Measurements from ENCODE around the gene PKN2.

PKN2 gene

GRCh38 chr1:88683541-88684481 is at the start of gene PKN2:
TSS of gene PKN2 (plus strand) at chr1:88684273. CDS start at chr1:88684581, 308 bp downstream.
- Histone ChIP-seq H3K4me1 (ENCODE audit: control insufficient read depth, insufficient read depth, low read length) (0 out of 2 replicates have a peak, but pooled peaks cover 6% of the 10 kb centered on the region), H3K9me3 (ENCODE audit: control insufficient read depth, insufficient read depth, low read depth, low read length) (no peaks in the 10 kb centered on the region), H3K9ac (ENCODE audit: low read length) (peak within 1 kb of the TSS; percentile 89), H3K4me3 (ENCODE audit: low read depth, low read length) (peak within 1 kb of the TSS; percentile 73), H3K27ac (ENCODE audit: low read depth, low read length) (peak within 1 kb of the TSS; percentile 88), H3K36me3 (ENCODE audit: control insufficient read depth, insufficient read depth, low read length) (0 out of 2 replicates have a peak, but pooled peaks cover 4% of the 10 kb centered on the region), H3K27me3 (ENCODE audit: control insufficient read depth, insufficient read depth, low read length) (no peaks in the 10 kb centered on the region)

DNA sequence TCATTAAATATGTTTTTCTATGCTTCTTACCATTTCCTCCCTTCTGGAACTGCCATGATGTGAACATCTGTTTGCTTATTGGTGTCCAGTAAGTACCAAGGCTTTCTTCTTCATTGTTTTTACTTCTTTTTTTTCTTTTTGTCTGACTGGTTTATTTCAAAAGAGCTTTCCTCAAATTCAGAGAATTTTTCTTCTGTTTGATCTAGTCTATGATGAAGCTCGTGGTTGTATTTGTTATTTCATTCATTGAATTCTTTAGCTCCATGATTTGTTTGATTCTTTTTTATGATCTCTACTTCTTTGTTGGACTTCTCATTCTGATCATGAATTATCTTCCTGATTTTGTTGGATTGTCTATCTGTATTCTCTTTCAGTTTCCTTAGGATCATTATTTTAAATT is 49.5 kb upstream of the PKN2 start:
- H3K4me3 ChIP-seq (ENCODE audit: low read depth, low read length) = no peak overlapping the region
- no peak overlapping the region for H3K9ac ChIP-seq (ENCODE audit: low read length)
- no peak overlapping the region for H3K27ac ChIP-seq (ENCODE audit: low read depth, low read length)
- H3K4me1 ChIP-seq (ENCODE audit: control insufficient read depth, insufficient read depth, low read length) = no peaks in the 10 kb centered on the region
- H3K9me3 ChIP-seq (ENCODE audit: control insufficient read depth, insufficient read depth, low read depth, low read length) = peaks cover 2% of the 10 kb centered on the region; the same call in 1 of the 2 replicates
- H3K36me3 ChIP-seq (ENCODE audit: control insufficient read depth, insufficient read depth, low read length) = no peaks in the 10 kb centered on the region
- H3K27me3 ChIP-seq (ENCODE audit: control insufficient read depth, insufficient read depth, low read length) = no peaks in the 10 kb centered on the region

DNA sequence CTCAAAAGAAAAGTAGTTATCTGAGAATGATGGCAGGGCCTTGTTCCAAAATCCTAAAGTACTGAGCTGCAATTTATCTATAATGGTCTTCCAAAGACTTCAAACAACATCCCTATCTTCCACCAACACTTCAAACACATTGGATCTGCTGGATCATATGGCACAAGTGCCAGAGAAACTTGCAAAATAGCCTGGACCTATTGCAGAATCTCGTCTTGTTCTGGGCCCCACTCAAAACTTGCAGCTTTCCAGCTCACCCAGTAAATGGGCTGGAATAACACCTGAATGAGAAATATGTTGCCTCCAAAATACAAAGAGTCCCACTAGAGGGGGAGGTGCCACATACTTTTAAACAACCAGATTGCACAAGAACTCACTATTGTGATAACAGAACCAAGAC is 44.0 kb upstream of the PKN2 start:
- H3K4me1 ChIP-seq (ENCODE audit: control insufficient read depth, insufficient read depth, low read length) = no peaks in the 10 kb centered on the region
- no peaks in the 10 kb centered on the region for H3K36me3 ChIP-seq (ENCODE audit: control insufficient read depth, insufficient read depth, low read length)
- H3K9me3 ChIP-seq (ENCODE audit: control insufficient read depth, insufficient read depth, low read depth, low read length) = peaks cover 2% of the 10 kb centered on the region; the same call in 1 of the 2 replicates

GRCh38 chr1:88645886-88646285 is 38.2 kb upstream of the PKN2 start:
- Histone ChIP-seq H3K27ac (ENCODE audit: low read depth, low read length) (no peak overlapping the region), H3K27me3 (ENCODE audit: control insufficient read depth, insufficient read depth, low read length) (no peaks in the 10 kb centered on the region), H3K9me3 (ENCODE audit: control insufficient read depth, insufficient read depth, low read depth, low read length) (no peaks in the 10 kb centered on the region), H3K4me3 (ENCODE audit: low read depth, low read length) (no peak overlapping the region), H3K4me1 (ENCODE audit: control insufficient read depth, insufficient read depth, low read length) (peaks cover 38% of the 10 kb centered on the region), H3K9ac (ENCODE audit: low read length) (no peak overlapping the region), H3K36me3 (ENCODE audit: control insufficient read depth, insufficient read depth, low read length) (no peaks in the 10 kb centered on the region)

More for the DNA sequence above, 44.0 kb upstream of the PKN2 start:
- no peaks in the 10 kb centered on the region for H3K27me3 ChIP-seq (ENCODE audit: control insufficient read depth, insufficient read depth, low read length)
- H3K27ac ChIP-seq (ENCODE audit: low read depth, low read length) = no peak overlapping the region
- H3K4me3 ChIP-seq (ENCODE audit: low read depth, low read length) = no peak overlapping the region
- H3K9ac ChIP-seq (ENCODE audit: low read length) = no peak overlapping the region

DNA sequence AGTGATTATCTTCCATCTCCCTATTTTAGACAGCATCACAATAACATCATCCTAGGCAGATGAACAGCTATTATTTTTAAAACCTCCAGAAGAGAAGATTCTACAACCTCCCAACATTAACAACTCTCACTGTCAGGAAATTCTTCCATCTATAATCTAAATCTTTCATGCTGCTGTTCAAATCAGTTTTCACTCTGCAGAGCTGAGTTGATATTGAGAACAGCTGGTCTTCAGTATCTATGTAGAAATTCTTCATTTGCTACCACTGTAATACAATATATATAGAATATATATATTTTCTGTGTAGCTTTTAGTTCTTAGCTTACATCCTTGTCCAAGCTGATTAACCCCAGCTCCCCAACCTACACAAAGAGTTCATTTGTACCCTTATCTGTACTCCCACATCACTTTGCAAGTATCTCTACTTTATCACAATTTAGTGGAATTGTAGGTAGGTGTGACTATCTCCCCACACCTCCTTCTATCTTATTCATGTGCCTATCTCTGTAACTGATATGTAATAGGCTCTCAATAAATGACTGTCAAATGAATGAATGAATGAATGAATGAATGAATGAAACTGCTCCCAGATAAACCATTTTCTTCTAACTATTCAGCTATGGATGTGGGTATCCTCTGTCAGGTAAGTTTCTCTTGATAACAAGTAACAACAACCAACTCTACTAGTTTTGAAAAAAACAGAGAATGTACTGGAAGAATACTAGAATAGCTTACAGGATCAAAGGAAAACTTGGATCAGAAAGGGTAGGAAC is 37.4 kb upstream of the PKN2 start:
- H3K4me3 ChIP-seq (ENCODE audit: low read depth, low read length) = no peak overlapping the region
- H3K4me1 ChIP-seq (ENCODE audit: control insufficient read depth, insufficient read depth, low read length) = peaks cover 39% of the 10 kb centered on the region
- no peaks in the 10 kb centered on the region for H3K9me3 ChIP-seq (ENCODE audit: control insufficient read depth, insufficient read depth, low read depth, low read length)
- H3K36me3 ChIP-seq (ENCODE audit: control insufficient read depth, insufficient read depth, low read length) = no peaks in the 10 kb centered on the region
- no peaks in the 10 kb centered on the region for H3K27me3 ChIP-seq (ENCODE audit: control insufficient read depth, insufficient read depth, low read length)
- H3K9ac ChIP-seq (ENCODE audit: low read length) = no peak overlapping the region
- H3K27ac ChIP-seq (ENCODE audit: low read depth, low read length) = no peak overlapping the region

GRCh38 chr1:88647249-88647645 is 36.8 kb upstream of the PKN2 start:
- Histone ChIP-seq H3K4me3 (ENCODE audit: low read depth, low read length) (no peak overlapping the region), H3K9me3 (ENCODE audit: control insufficient read depth, insufficient read depth, low read depth, low read length) (no peaks in the 10 kb centered on the region), H3K27ac (ENCODE audit: low read depth, low read length) (no peak overlapping the region), H3K27me3 (ENCODE audit: control insufficient read depth, insufficient read depth, low read length) (no peaks in the 10 kb centered on the region), H3K36me3 (ENCODE audit: control insufficient read depth, insufficient read depth, low read length) (no peaks in the 10 kb centered on the region), H3K4me1 (ENCODE audit: control insufficient read depth, insufficient read depth, low read length) (peaks cover 39% of the 10 kb centered on the region), H3K9ac (ENCODE audit: low read length) (no peak overlapping the region)

GRCh38 chr1:88647749-88648415 is 36.2 kb upstream of the PKN2 start:
- no peak overlapping the region for H3K27ac ChIP-seq (ENCODE audit: low read depth, low read length)

DNA sequence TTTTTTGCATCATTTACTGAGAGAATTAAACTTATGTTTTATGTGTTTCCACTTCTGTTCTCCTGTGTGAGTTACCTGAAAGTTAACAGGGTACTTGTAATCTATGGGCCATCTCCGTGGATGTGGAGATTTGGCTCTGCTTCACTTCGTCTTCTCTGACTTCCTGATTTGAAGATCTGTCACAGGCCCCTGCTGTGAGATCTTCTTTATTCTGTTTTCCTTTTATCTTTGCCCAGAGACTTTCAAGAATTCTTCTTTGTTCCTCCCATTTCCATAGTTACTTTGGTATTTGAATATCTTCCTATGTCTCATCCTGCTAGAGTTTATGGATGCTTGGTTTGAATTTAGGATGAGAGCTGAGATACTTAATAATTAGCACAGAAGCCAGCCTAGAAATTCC is 35.4 kb upstream of the PKN2 start:
- H3K9me3 ChIP-seq (ENCODE audit: control insufficient read depth, insufficient read depth, low read depth, low read length) = no peaks in the 10 kb centered on the region
- no peaks in the 10 kb centered on the region for H3K36me3 ChIP-seq (ENCODE audit: control insufficient read depth, insufficient read depth, low read length)
- H3K4me3 ChIP-seq (ENCODE audit: low read depth, low read length) = no peak overlapping the region
- H3K27me3 ChIP-seq (ENCODE audit: control insufficient read depth, insufficient read depth, low read length) = no peaks in the 10 kb centered on the region
- peaks cover 39% of the 10 kb centered on the region for H3K4me1 ChIP-seq (ENCODE audit: control insufficient read depth, insufficient read depth, low read length)
- H3K9ac ChIP-seq (ENCODE audit: low read length) = no peak overlapping the region
- H3K27ac ChIP-seq (ENCODE audit: low read depth, low read length) = no peak overlapping the region; the same call in 1 of the 2 replicates

More at GRCh38 chr1:88647749-88648415, 36.2 kb upstream of the PKN2 start:
- Histone ChIP-seq H3K4me3 (ENCODE audit: low read depth, low read length) (no peak overlapping the region), H3K27me3 (ENCODE audit: control insufficient read depth, insufficient read depth, low read length) (no peaks in the 10 kb centered on the region), H3K36me3 (ENCODE audit: control insufficient read depth, insufficient read depth, low read length) (no peaks in the 10 kb centered on the region), H3K9ac (ENCODE audit: low read length) (no peak overlapping the region), H3K9me3 (ENCODE audit: control insufficient read depth, insufficient read depth, low read depth, low read length) (no peaks in the 10 kb centered on the region), H3K4me1 (ENCODE audit: control insufficient read depth, insufficient read depth, low read length) (peaks cover 39% of the 10 kb centered on the region)

- Histone ChIP-seq H3K27me3 (ENCODE audit: control insufficient read depth, insufficient read depth, low read length) (no peaks in the 10 kb centered on the region), H3K27ac (ENCODE audit: low read depth, low read length) (no peak overlapping the region), H3K4me3 (ENCODE audit: low read depth, low read length) (no peak overlapping the region), H3K9ac (ENCODE audit: low read length) (no peak overlapping the region), H3K4me1 (ENCODE audit: control insufficient read depth, insufficient read depth, low read length) (peaks cover 39% of the 10 kb centered on the region), H3K9me3 (ENCODE audit: control insufficient read depth, insufficient read depth, low read depth, low read length) (no peaks in the 10 kb centered on the region), H3K36me3 (ENCODE audit: control insufficient read depth, insufficient read depth, low read length) (no peaks in the 10 kb centered on the region)
Observed at GRCh38 chr1:88649932-88650331, 34.1 kb upstream of the PKN2 start.

- H3K27me3 ChIP-seq (ENCODE audit: control insufficient read depth, insufficient read depth, low read length) = no peaks in the 10 kb centered on the region
- no peak overlapping the region; the same call in 1 of the 2 replicates for H3K4me3 ChIP-seq (ENCODE audit: low read depth, low read length)
- H3K27ac ChIP-seq (ENCODE audit: low read depth, low read length) = no peak overlapping the region
- H3K9ac ChIP-seq (ENCODE audit: low read length) = no peak overlapping the region
- H3K4me1 ChIP-seq (ENCODE audit: control insufficient read depth, insufficient read depth, low read length) = peaks cover 39% of the 10 kb centered on the region
- no peaks in the 10 kb centered on the region for H3K36me3 ChIP-seq (ENCODE audit: control insufficient read depth, insufficient read depth, low read length)
- H3K9me3 ChIP-seq (ENCODE audit: control insufficient read depth, insufficient read depth, low read depth, low read length) = no peaks in the 10 kb centered on the region
Observed at GRCh38 chr1:88650676-88651418, 33.2 kb upstream of the PKN2 start.

Data from HUES6 (cell line).